ENCODE results near the gene LAP3. TPM values are rescaled to one million over a fixed set of nuclear protein-coding genes. Genes with fewer than 3 reads are reported as not detected.

LAP3 gene
- polyA plus RNA-seq, 4 donors: 50.9 to 86.6 (median 72.9) TPM

DNA sequence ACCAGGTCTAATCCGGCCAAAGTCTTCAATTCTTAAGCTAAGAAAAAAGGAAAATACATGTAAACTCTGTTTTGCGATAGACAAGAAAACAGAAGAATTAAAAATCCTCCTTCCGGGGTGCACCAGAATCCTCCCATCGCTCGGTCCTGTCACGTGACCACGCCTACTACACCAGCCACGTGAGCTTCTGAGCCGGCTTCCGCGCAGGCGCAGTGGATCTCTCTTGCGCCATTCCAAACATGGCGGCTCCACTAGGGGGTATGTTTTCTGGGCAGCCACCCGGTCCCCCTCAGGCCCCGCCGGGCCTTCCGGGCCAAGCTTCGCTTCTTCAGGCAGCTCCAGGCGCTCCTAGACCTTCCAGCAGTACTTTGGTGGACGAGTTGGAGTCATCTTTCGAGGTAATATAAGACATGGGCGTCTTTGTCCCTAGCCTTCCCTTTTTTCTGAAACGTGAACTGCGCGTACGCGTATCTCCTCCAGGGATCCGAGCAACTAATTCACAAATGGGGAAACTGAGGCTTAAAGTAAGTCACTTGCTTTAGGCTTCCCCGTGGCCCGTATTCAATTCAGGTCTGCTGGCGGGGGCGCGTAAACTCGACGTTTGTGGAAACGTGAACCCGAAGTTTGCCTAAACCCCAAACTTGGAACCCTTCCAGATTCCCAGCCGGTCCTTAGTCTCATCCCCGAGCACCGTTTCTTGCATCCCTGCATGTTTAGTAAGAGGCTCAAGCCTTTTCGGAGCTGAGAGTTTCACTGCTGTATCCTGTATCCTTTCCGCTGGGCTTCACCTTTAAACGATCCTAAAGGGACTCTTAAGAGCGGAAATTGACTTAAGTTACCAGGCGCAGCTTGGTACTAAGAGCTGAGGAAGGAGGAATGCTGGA lies 37.7 kb downstream of the LAP3 start, which contains the start of gene MED28:
Gene MED28, plus strand, starts transcription at position 226 of the 884 bp plus-strand sequence. Its CDS starts 14 bp downstream, at position 240.
- DNase-seq (ENCODE audit: low read depth in 4 of 4, low spot score in 3 of 4): peak; percentile 88 to 91 (median 90)

DNA sequence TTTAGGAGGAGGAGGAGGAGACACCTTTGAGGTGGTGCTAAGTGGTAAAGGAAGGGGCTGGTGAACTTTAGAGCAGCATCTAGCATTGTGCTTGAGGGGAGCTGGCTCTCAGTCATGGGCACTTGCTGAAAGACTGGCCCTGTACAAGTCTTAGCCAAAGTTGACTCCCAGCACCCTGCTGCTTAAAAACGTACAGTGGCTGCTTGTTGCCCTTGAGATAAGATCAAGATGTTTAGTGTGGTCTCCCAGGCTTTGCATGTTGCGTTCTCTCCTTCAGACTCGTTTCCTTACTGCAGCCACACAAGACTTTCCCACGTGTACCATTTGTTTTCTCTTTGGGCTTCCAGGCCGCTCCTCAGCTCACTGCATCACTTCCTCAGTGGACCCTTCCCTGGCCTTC lies 39.3 kb downstream of the LAP3 start:
- no peak for DNase-seq (ENCODE audit: low read depth in 4 of 4, low spot score in 3 of 4)

DNA sequence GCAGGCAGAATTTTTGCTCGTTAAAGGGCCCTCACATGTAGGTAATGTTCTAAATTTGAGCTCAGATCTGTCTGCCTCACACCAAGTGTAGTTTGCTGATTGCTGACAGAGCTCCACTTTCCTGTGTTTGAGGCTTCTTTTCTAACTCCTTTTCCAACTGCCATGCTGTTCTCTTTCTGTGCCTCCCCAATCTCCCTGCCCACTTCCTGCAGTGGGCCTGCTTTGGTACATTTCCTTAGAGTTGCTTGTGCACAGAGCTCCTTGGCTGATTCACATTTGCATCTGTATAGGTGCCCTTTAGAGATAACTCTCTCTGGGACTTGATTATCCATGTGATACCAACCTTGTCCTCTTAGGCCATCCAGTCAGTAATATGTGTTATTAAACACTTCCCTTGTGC lies 41.9 kb downstream of the LAP3 start:
- DNase-seq (ENCODE audit: low read depth in 4 of 4, low spot score in 3 of 4): no peak

DNA sequence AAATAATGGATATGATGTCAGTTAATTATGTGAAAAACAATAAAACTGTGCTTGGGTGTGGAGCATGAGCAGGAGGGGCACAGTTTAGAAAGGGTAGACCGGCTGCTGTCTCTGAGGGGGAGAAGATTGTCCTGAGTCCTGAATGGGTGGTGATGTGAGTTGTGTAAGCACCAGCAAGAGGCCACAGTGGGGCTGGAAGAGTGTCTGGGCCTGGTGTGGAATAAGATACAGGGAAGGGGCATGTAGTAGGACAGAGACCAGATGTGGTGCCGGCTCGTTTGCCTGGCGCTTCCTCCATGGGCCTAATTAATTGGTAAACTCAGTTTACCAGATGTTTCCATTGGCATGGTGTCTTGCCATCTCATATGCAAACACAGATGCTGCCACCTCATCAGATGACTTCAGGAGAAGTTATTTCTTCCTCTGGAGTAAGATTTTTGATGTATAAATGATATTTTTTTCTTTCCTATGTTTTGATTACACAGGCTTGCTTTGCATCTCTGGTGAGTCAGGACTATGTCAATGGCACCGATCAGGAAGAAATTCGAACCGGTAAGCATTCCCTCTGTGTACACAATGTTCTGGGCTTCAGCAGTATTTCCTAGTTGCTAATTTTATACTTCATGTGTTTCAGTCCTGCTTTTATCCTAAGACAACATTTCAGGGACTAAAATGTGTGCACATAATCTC lies 42.6 kb downstream of the LAP3 start:
- DNase-seq (ENCODE audit: low read depth in 4 of 4, low spot score in 3 of 4): no peak

DNA sequence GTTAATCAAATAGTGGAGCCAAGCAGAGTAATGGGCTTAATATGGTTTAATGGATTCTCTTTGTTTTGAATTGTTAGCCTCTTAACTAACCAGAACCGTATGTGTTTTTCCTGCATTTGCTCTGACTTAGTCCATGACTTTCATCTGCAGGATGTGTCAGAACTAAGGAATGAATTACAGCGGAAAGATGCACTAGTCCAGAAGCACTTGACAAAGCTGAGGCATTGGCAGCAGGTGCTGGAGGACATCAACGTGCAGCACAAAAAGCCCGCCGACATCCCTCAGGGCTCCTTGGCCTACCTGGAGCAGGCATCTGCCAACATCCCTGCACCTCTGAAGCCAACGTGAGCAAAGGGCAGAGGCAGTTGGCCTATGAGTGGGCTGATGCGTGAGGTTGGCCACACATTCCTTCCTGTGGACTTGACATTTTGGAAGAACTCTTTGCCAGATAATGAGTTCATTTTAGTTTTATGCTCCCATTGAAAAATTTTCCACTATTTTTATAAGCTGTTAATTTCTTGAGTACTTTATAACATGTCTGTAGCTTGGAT lies 46.5 kb downstream of the LAP3 start:
- no peak for DNase-seq (ENCODE audit: low read depth in 4 of 4, low spot score in 3 of 4)

DNA sequence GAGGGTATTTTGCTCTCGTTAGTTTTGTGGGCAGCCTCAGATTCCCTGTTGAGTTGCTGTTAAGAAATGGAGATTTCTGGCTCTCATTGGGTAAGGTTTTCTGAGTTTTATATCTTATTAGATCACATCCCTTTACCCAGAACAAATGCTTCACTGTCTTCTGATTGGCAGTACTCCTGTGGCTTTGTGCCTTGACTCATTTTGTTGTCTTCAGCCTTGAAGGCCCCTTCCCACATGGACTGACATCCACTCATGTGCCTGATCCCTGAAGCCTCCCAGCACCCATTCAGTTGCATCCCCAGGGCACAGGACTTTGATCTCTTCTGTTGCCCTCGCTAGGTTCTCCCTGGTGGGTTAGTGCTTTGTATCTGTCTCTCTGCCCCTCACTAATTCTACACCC lies 47.8 kb downstream of the LAP3 start:
- DNase-seq (ENCODE audit: low read depth in 4 of 4, low spot score in 3 of 4): no peak

DNA sequence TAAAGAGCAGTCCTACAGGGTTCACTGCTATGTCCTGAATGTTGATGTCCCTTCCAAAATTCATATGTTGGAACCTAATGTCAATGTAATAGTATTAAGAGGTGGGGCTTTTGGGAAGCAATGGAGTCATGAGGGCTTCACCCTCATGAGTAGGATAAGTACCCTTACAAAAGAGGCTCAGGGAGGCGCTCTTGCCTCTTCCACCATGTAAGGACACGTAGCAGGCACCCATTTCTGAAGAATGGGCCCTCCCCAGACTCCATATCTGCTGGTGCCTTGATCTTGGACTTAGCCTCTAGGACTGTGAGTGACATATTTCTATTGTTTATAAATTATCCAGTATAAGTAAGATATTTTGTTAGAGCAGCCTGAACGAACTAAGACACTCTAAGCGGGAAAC lies 53.2 kb downstream of the LAP3 start:
- DNase-seq (ENCODE audit: low read depth in 4 of 4, low spot score in 3 of 4): no peak

DNA sequence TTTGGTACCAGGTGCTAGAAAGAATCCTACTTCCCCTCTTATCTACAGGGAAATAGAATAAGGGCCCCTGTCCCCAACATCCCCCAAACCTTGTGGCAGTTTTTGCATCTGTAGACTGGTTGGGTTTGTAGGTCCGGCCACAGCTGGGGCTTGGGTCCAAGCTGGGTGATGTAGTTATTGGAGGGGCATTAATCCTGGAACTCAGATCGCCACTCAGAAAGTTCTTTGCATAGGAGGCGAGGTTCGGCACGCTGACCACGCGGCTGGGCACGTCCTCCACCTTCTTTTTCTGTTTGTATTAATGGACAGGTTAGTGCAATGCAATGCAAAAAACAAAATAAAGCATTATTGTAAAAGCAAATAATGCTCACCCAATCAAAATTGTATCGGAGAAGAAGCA lies 56.6 kb downstream of the LAP3 start:
- DNase-seq (ENCODE audit: low read depth in 4 of 4, low spot score in 3 of 4): no peak

DNA sequence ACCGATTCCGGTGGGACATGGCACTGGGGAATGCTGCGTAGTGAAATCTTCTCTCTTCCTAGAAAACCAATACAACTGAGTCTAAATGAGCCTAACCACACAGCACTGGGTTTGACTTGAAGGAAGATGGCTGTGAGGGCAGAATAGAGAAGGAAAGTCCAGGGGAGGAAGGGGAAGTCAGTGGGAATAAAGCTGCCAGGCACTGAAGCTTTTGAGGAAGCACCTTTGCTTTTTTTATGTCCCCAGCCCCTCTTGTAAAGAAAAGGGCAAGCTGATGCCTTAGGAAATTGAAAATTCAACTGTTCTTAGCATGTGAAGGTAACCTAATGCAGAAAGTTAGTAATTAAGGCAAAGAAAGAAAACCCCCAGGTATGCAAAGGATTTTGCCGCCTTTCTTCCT lies 58.1 kb downstream of the LAP3 start:
- no peak for DNase-seq (ENCODE audit: low read depth in 4 of 4, low spot score in 3 of 4)

DNA sequence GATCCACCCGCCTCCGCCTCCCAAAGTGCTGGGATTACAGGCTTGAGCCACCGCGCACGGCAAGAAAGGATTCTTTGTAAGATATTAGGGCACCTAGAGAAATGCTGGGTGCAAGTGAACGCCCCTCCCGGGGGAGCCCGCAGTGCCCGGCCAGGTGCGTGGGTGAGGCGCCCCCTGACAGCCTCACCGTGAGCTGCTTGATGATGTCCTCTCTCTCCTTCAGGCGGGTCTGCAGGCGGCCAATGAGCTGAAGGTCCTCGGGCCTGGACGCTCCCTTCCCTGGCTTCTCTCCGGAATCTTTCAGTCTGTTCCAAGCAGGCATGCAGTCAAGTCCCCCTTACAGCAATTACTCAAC lies 59.3 kb downstream of the LAP3 start:
- no peak for DNase-seq (ENCODE audit: low read depth in 4 of 4, low spot score in 3 of 4)

DNA sequence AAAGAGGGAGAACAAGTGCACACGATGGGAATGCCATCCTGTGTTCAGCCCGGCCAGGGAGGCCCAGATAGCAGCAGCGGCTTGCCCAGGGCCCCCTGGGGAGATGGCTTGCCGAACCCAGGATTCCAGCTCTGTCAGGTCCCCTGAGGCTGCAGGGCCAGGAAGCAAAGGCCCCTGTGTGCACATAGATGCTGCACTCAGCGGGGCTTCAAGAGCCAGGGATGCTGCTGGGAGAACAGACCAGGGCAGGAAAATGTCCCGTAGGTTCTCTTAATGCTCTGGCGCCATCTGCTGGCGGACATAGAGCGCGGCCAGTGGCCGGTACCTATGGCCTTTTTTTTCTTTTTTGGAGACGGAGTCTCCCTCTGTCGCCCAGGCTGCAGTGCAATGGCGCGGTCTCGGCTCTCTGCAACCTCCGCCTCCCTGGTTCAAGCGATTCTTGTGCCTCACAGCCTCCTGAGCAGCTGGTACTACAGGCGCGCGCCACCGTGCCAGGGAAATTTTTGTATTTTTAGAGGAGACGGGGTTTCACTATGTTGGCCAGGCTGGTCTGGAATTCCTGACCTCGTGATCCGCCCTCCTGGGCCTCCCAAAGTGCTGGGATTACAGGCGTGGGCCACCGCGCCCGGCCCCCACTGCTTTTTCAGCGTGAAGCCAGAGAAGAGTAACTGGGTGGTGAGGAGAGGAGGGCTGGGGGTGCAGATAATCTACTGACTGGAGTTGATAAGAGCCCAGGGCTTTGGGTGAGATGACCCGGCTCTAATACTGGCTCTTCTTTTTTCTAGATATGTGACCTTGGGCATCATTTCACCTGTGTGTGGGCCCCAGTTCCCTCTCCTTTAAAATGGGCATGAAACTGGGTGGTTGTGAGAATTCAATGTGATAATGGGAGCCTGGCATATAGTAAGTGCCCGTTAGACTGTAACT lies 60.0 kb downstream of the LAP3 start:
- DNase-seq (ENCODE audit: low read depth in 4 of 4, low spot score in 3 of 4): peak in 3 of 4 donors; percentile 14 to 22 (median 20)

DNA sequence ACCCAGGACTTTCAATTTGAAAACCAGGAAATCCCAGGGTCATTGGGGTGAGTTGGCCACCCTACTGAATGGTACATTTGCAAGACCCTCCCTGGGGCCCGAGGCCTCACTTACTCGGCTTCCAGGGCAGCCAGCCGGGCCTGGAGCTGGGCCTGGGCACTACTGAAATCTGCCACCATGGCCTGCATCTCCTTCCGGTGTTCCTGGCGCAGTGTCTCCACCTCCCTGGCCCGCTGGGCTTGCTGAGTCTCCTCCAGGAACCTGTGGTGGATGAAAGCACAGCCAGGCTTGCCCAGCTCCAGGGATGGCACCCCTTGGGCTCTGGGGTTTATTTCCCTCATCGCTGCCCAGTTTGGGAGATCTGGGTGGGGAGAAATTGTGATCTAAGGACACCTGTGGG lies 62.1 kb downstream of the LAP3 start:
- DNase-seq (ENCODE audit: low read depth in 4 of 4, low spot score in 3 of 4): no peak

DNA sequence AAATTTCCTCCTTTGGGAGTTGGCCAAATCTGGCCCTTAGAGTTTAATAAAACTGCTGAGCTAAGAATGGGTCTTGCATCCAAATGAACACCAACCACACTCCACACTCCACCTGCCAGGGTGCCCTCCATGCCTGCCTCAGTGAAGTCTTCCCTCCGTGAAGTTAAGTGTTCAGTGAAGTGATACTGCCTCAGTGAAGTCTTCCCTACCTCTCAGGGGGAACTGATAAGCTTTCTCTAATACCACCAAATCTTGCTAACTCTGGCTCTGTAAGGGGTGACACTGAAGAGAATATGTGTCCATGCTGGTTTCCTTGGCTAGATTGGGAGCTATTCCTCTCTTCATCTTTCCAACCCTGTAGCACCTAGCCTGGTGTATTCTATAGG lies 65.4 kb downstream of the LAP3 start:
- DNase-seq (ENCODE audit: low read depth in 4 of 4, low spot score in 3 of 4): no peak

DNA sequence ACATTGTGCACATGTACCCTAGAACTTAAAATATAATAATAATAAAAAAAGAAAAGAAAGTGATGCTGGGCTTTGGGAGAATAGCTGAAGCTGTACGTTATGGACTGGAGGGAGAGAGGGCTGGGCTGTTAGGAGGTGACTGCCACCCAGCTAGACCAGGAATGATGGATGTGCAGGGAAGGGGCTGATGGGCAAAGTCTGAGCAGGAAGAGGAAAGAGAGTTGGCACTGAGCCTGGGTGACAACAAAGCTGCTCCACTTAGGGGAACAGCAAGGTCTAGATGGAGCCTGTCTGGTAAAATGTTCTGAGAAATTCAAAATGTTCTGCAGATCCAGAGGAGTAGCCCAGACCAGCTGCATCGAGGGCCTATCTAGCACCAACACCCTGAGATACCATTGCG lies 69.7 kb downstream of the LAP3 start:
- no peak for DNase-seq (ENCODE audit: low read depth in 4 of 4, low spot score in 3 of 4)

DNA sequence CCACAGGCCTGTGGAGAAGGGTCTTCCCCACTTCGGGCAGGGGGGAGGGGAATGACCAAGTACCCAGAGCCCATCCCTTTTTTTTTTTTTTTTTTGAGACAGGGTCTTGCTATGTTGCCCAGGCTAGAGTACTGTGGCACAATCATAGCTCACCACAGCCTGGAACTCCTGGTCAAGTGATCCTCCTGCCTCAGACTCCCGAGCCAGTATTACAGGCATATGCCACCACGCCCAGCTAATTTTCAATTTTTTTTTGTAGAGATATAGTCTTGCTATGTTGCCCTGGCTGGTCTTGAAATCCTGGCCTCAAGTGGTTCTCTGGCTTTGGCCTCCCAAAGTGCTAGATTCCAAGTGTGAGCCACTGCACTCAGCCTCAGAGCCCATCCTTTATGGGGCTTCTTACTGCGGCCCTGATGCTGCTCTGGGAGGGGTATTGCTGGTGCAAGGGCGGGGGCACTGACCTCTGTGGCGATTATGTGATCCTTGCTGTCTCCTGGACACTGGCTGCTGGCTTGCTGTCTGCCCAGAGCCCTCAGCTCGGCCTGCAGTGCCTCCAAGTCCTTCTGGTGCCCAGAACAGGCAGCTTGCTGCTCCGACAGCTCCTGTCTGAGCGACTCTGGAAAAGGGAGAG lies 70.3 kb downstream of the LAP3 start:
- DNase-seq (ENCODE audit: low read depth in 4 of 4, low spot score in 3 of 4): no peak

DNA sequence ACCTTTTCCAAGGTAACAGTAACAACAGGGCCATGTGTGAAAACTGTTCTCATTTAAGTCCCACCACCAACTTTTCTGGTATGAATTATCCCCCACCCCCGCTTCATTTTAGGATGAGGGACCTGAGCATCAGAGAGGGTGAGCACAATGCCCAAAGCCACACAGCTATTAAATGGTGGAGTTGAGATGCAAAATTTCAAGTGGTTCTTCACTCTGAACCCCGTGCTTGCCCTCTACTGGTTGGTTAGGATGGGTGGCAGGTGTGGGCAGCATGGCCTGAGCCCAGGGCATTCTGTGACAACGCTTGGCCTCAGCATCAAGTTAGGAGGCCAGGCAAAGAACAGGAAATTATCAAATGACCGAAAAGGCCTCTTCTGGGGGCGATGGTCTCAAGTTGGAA lies 70.9 kb downstream of the LAP3 start:
- no peak for DNase-seq (ENCODE audit: low read depth in 4 of 4, low spot score in 3 of 4)

DNA sequence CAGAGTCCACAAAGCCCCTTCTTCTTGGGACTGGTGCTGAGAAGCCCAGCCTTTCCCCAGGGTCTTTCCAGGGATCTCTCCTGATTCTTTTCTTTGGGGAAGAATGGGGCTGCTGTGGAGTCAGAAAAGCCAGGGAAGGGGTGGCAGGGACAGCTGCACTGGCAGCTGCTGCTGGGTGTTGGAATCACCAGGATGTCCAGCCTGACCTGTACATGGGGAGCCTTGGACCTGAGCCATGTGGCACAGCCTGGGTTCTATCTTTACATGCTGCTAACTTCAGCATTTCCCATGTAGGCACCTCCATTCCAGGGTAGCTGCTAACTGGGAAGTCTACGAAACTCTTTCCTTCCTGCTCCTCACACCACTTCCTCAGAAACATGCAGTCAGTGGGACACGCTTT lies 73.4 kb downstream of the LAP3 start:
- no peak for DNase-seq (ENCODE audit: low read depth in 4 of 4, low spot score in 3 of 4)

DNA sequence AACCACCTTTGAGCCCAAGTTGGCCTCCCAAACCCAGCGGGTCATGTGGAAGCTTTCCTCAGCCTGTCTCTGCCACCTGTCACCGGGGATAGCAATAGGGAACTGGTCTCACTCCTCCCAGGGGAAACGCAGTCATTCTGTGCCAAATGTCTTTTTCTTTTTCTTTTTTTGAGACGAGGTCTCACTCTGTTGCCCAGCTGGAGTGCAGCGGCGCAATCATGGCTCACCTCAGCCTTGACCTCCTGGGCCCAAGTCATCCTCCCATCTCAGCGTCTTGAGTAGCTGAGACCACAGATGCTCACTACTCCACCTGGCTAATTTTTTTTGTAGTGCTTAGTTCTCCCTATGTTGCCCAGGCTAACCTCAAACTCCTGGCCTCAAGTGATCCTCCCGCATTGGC lies 77.7 kb downstream of the LAP3 start:
- DNase-seq (ENCODE audit: low read depth in 4 of 4, low spot score in 3 of 4): no peak

DNA sequence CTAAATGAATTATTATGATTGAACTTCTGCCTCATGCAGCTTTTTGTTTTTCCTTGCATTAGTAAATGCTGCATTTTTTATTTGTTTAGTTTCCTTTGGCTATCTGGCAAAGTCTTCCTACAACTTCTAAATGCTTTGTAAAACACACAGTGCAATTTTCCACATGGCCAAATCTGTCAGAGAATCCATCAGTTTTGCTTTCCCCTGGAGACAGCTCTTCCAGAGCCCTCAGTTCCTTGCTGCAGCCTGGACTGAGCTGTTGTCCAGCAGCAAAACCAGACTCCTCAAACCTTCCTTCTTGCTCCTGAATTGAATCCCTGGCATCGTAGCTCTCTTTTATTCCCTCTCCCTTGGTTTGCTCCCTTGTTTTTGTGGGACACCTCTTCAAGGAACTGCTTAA lies 80.1 kb downstream of the LAP3 start:
- DNase-seq (ENCODE audit: low read depth in 4 of 4, low spot score in 3 of 4): no peak
